K562 (cell line): ENCODE results near the gene DPF1.

Source experiments
- ATF3 ChIP-seq, 2 experiments: fragments of 450-650 bp in 1 of 2; sonication (generic) in 1 of 2; formaldehyde crosslinking in 1 of 2; IDR thresholded peaks in 1 of 2; conservative IDR thresholded peaks in 1 of 2; 2 replicates each; pipeline versions ENCODE4 v1.6.1 to v1.8.1; 2016 to 2023; ENCODE audit warnings: mild to moderate bottlenecking in 2 of 2, moderate library complexity in 2 of 2, inconsistent platforms in 1 of 2, missing genetic modification reagents in 1 of 2
- CHD1 ChIP-seq: fragments of 200-600 bp; sonication (generic); IDR thresholded peaks from one replicate; pipeline ENCODE4 v1.6.1; 2012; ENCODE audit warnings: mild to moderate bottlenecking, moderate library complexity, low read length, inconsistent platforms
- CTCF ChIP-seq, 3 experiments: IDR thresholded peaks in 2 of 3; conservative IDR thresholded peaks in 1 of 3; 2 replicates each; pipeline ENCODE4 v1.5.1; 2011 to 2012; ENCODE audit warnings: low read length in 3 of 3, mild to moderate bottlenecking in 3 of 3, control low read depth in 2 of 3, improper control_type of control experiment in 1 of 3, inconsistent platforms in 1 of 3, low read depth in 1 of 3, mixed read lengths in 1 of 3, moderate library complexity in 1 of 3; ENCODE audit not compliant: insufficient read depth in 2 of 3
- DPF2 ChIP-seq: fragments of 450-650 bp; IDR thresholded peaks from 2 replicates; pipeline ENCODE4 v1.6.1; 2016
- GATA2 ChIP-seq: sonication (generic); formaldehyde crosslinking; IDR thresholded peaks from 2 replicates; pipeline ENCODE4 v1.4.0; 2020; ENCODE audit warnings: mild to moderate bottlenecking, missing genetic modification reagents
- GATAD2B ChIP-seq: fragments of 450-650 bp; IDR thresholded peaks from 2 replicates; pipeline ENCODE4 v1.6.1; 2017; ENCODE audit warnings: mild to moderate bottlenecking, borderline replicate concordance
- GTF2F1 ChIP-seq: IDR thresholded peaks from 2 replicates; pipeline ENCODE4 v1.6.1; 2011; ENCODE audit warnings: low read depth, low read length, improper control_type of control experiment
- NFIC ChIP-seq: fragments of 450-650 bp; IDR thresholded peaks from 2 replicates; pipeline ENCODE4 v1.6.1; 2017; ENCODE audit warnings: mild to moderate bottlenecking, inconsistent platforms
- POLR2A ChIP-seq: fragments of 450-650 bp; conservative IDR thresholded peaks from 2 replicates; pipeline ENCODE4 v1.6.1; 2016
- RCOR1 ChIP-seq, 2 experiments: IDR thresholded peaks; 2 replicates each; pipeline ENCODE4 v1.6.1; 2012; ENCODE audit warnings: low read depth in 2 of 2, low read length in 2 of 2, borderline replicate concordance in 1 of 2, improper control_type of control experiment in 1 of 2
- SRSF1 ChIP-seq: fragments of 200-400 bp; formaldehyde crosslinking; IDR thresholded peaks from 2 replicates; pipeline ENCODE4 v1.6.1; 2017; ENCODE audit warnings: mild to moderate bottlenecking, low read depth, low read length, moderate library complexity
- TF ChIP-seq, protein P1 (sequence below): fragments of 250-450 bp; sonication (Bioruptor Pico); IDR thresholded peaks from 2 replicates; pipeline ENCODE4 v1.8.0; 2021; ENCODE audit warnings: moderate library complexity, mild to moderate bottlenecking, inconsistent platforms

DNA sequence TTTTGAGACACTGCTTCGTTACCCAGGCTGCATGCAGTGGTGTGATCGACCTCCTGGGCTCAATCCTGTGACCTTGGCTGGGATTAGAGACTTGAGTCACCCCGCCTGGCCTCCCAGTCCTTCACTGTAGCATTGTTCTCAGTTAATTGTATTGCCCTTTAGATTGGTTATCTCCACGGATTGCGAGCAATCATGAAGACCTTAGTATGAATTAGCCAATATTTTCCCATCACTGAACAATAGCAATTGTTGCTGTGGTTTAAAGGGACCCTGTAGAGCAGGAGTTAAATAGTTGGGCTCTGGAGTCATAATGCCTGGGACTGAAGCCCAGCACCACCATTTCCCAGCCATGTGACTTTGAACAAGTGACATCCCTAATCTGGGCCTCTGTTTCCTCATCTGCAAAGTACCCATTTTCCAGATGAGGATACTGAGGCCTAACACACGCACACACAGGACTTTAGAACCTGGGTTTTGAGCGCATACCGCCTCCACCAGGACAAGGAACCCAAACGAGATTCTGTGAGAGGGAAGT, 23.8 kb upstream of the DPF1 start:
- TF ChIP-seq CHD1 (no peak), ATF3 (IDR thresholded peaks at IDR 0.05) (no peak), ATF3 (CRISPR knock-in tag; conservative IDR thresholded peaks at IDR 0.05) (no peak), POLR2A (no peak), NFIC (no peak), GATAD2B (no peak), SRSF1 (no peak), GATA2 (CRISPR knock-in tag) (no peak), RCOR1 (IDR thresholded peaks at IDR 0.05; ENCODE audit: borderline replicate concordance in 1 of 2, low read depth in 2 of 2, low read length in 2 of 2) (no peak), GTF2F1 (no peak), CTCF (IDR thresholded peaks at IDR 0.05 in 2 of 3, conservative IDR thresholded peaks at IDR 0.05 in 1 of 3; ENCODE audit: insufficient read depth in 2 of 3, low read depth in 1 of 3, low read length in 3 of 3) (no peak), DPF2 (no peak)
- TF ChIP-seq, protein P1, sequence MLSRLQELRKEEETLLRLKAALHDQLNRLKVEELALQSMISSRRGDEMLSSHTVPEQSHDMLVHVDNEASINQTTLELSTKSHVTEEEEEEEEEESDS: no peak
